ENCODE data around the gene ODF4. TPM values are rescaled to one million over a fixed set of nuclear protein-coding genes. Genes with fewer than 3 reads are reported as not detected.

ODF4 gene
- total and polyA plus RNA-seq, 2 of the 13 experiments (the other 11 are each of a cell fraction or from before 2014, with no cell fraction given) = not detected

GRCh38 chr17:8294814-8295316 lies 44.8 kb upstream of the ODF4 start:
- intact Hi-C loops (cut with micrococcal nuclease; ENCODE audit: unreplicated experiment) = loop anchor here (2.0 kb wide), 1 partner anchor 46 kb away; the partner anchor contains the start of genes CTC1 and PFAS
- POLR2A ChIA-PET = interaction anchor here (0.7 to 2.6 kb wide), 26 partner anchors 9 to 458 kb away, joined by 3 to 41 read pairs (median 6); partner anchors contain the start of genes AURKB, BORCS6, CTC1 and KRABD2
- TF ChIP-seq TMF1 (CRISPR knock-in tag; IDR thresholded peaks at IDR 0.05; ENCODE audit: low read depth) (no peak), MXD4 (CRISPR knock-in tag; IDR thresholded peaks at IDR 0.05) (no peak), ZNF33B (CRISPR knock-in tag; IDR thresholded peaks at IDR 0.05) (no peak), DMTF1 (CRISPR knock-in tag; IDR thresholded peaks at IDR 0.05) (no peak), FLYWCH1 (CRISPR knock-in tag; IDR thresholded peaks at IDR 0.05) (no peak), REST (IDR thresholded peaks at IDR 0.05; ENCODE audit: borderline replicate concordance in 1 of 2, low read depth in 1 of 2, low read length in 2 of 2) (no peak), KLF16 (CRISPR knock-in tag; IDR thresholded peaks at IDR 0.05) (no peak), POLR2A (IDR thresholded peaks at IDR 0.05; ENCODE audit: insufficient read depth in 1 of 2, low read depth in 2 of 2, low read length in 2 of 2) (peak in 1 of 2 experiments; percentile 67; a peak in 2 of 4 replicates), FOXC1 (CRISPR knock-in tag; IDR thresholded peaks at IDR 0.05; ENCODE audit: borderline replicate concordance) (no peak), NR2F6 (IDR thresholded peaks at IDR 0.05) (peak; percentile 63; the same call in 1 of the 2 replicates), NR2F6 (CRISPR knock-in tag; IDR thresholded peaks at IDR 0.05) (no peak), WIZ (CRISPR knock-in tag; IDR thresholded peaks at IDR 0.05) (no peak), ZNF501 (CRISPR knock-in tag; IDR thresholded peaks at IDR 0.05) (0 out of 2 replicates have a peak, but pooled peaks have one; percentile 23), HMGA1 (CRISPR knock-in tag; conservative IDR thresholded peaks at IDR 0.05) (no peak), HNRNPH1 (optimal IDR thresholded peaks at IDR 0.05; ENCODE audit: low read depth, low read length) (no peak), TRAFD1 (CRISPR knock-in tag; IDR thresholded peaks at IDR 0.05; ENCODE audit: borderline replicate concordance) (no peak), PHF8 (CRISPR knock-in tag; IDR thresholded peaks at IDR 0.05) (no peak), ZNF264 (CRISPR knock-in tag; IDR thresholded peaks at IDR 0.05) (no peak)

More at GRCh38 chr17:8294814-8295316, 44.8 kb upstream of the ODF4 start:
- Histone ChIP-seq H4K20me1 (ENCODE audit: insufficient read depth, low read length) (no peaks in the 10 kb centered on the region), H3K9me3 (ENCODE audit: low read length) (no peaks in the 10 kb centered on the region), H3K27ac (ENCODE audit: extremely low read length, insufficient read depth, low read length) (peak overlapping the region; percentile 88), H3K4me1 (ENCODE audit: insufficient read depth, low read length) (peaks cover 45% of the 10 kb centered on the region), H2AFZ (ENCODE audit: low read length) (peak overlapping the region; percentile 81), H3K36me3 (replicated peaks in 1 of 2; ENCODE audit: control insufficient read depth in 1 of 2, insufficient read depth in 2 of 2, low read length in 2 of 2) (no peaks in the 10 kb centered on the region), H3K9ac (ENCODE audit: insufficient read depth, low read depth, low read length) (peak overlapping the region; percentile 69), H3K4me2 (ENCODE audit: low read depth, low read length) (peak overlapping the region; percentile 91), H3K79me2 (ENCODE audit: insufficient read depth, low read length) (no peaks in the 10 kb centered on the region), H3K4me3 (replicated peaks in 1 of 3; ENCODE audit: insufficient read depth in 1 of 3, low read depth in 2 of 3, low read length in 3 of 3) (peak overlapping the region; percentile 60 to 79 (median 72)), H3K27me3 (ENCODE audit: control insufficient read depth in 1 of 2, insufficient read depth in 2 of 2, low read length in 2 of 2) (no peaks in the 10 kb centered on the region)
- CTCF ChIA-PET (ENCODE audit: low intra/inter-chr PET ratio, low total read pairs) = no interaction called here
- in situ Hi-C loops (cut with HindIII; ENCODE audit: extremely low pct_ligation_motif_present, low pct_unique_long_range_greater_than_20kb) = no loop called here
- ATAC-seq (peak; percentile 18), DNase-seq (ENCODE audit: low spot score) (no peak), FAIRE-seq (no peak)
- TSS peak; percentile 77 for BruUV-seq (replicated peaks)
- 3% methylated on average over 15 of the region's 15 CpGs for WGBS (ENCODE audit: low lambda C conversion rate)
